Type B pancreatic cell (in vitro differentiated cells): ENCODE results near the gene IFNL3. TPM values are rescaled to one million over a fixed set of nuclear protein-coding genes. Genes with fewer than 3 reads are reported as not detected.

Experiments used
- DNase-seq: peaks from one replicate; pipeline ENCODE4 v3.0.0; 2021; ENCODE audit warnings: mixed read lengths; ENCODE audit not compliant: unreplicated experiment; ENCODE audit errors: extremely low spot score
- H3K27ac Mint-ChIP-seq: 2 replicates; pipeline ENCODE4 v1.8.0; 2021; ENCODE audit warnings: mild to moderate bottlenecking, mixed read lengths
- H3K27me3 Mint-ChIP-seq: 2 replicates; pipeline ENCODE4 v1.8.0; 2021; ENCODE audit warnings: mixed read lengths
- H3K36me3 Mint-ChIP-seq: 2 replicates; pipeline ENCODE4 v1.8.0; 2021; ENCODE audit warnings: mixed read lengths
- H3K4me1 Mint-ChIP-seq: one replicate; pipeline ENCODE4 v1.8.0; 2021; ENCODE audit warnings: mixed read lengths; ENCODE audit not compliant: unreplicated experiment
- H3K4me3 Mint-ChIP-seq: 2 replicates; pipeline ENCODE4 v1.8.0; 2021; ENCODE audit warnings: mild to moderate bottlenecking, mixed read lengths
- H3K9me3 Mint-ChIP-seq: 2 replicates; pipeline ENCODE4 v1.8.0; 2021; ENCODE audit warnings: mixed read lengths
- total RNA-seq: library from RNA; stranded (reverse); gene quantifications from 2 replicates; pipeline ENCODE4 v1.2.1, GENCODE V29; 2021; ENCODE audit warnings: low replicate concordance
- TF ChIP-seq, protein P1 (sequence below): fragments of 200-600 bp; sonication (generic); conservative IDR thresholded peaks from 2 replicates; pipeline ENCODE4 v1.5.0; 2021; ENCODE audit warnings: antibody characterized with exemption, mild to moderate bottlenecking

The IFNL3 gene
- total RNA-seq, 1 donor from 2014 or later: not detected

DNA sequence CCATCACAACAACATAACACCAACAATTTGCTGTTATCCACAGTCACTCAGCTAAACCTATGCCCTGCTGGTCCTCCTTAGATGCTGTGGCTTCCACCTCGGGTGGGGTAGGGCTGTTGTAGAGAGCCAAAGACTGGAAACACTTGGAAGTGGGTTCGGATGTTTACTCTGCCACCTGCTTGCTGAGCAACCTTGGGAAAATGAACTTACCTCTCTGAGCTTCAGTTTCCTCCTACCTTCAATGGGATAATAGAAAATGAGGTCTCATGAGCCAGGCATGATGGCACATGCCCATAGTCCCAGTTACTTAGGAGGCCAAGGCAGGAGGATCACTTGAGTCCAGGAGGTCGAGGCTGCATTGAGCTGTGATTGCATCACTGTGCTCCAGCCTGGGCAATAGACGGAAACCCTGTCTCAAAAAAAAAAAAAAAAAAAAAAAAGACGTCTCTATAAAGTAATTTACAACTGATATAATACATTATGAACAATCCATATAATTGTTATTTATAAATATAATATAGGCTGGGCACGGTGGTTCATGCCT is 37.4 kb downstream of the IFNL3 start:
- H3K9me3 Mint-ChIP-seq: no peaks in the 10 kb centered on the region
- peaks cover 25% of the 10 kb centered on the region for H3K27me3 Mint-ChIP-seq
- DNase-seq: no peak
- H3K4me1 Mint-ChIP-seq: no peaks in the 10 kb centered on the region
- no peak overlapping the region for H3K27ac Mint-ChIP-seq
- H3K36me3 Mint-ChIP-seq: no peaks in the 10 kb centered on the region
- no peak overlapping the region for H3K4me3 Mint-ChIP-seq
- TF ChIP-seq, protein P1, sequence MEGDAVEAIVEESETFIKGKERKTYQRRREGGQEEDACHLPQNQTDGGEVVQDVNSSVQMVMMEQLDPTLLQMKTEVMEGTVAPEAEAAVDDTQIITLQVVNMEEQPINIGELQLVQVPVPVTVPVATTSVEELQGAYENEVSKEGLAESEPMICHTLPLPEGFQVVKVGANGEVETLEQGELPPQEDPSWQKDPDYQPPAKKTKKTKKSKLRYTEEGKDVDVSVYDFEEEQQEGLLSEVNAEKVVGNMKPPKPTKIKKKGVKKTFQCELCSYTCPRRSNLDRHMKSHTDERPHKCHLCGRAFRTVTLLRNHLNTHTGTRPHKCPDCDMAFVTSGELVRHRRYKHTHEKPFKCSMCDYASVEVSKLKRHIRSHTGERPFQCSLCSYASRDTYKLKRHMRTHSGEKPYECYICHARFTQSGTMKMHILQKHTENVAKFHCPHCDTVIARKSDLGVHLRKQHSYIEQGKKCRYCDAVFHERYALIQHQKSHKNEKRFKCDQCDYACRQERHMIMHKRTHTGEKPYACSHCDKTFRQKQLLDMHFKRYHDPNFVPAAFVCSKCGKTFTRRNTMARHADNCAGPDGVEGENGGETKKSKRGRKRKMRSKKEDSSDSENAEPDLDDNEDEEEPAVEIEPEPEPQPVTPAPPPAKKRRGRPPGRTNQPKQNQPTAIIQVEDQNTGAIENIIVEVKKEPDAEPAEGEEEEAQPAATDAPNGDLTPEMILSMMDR: no peak

DNA sequence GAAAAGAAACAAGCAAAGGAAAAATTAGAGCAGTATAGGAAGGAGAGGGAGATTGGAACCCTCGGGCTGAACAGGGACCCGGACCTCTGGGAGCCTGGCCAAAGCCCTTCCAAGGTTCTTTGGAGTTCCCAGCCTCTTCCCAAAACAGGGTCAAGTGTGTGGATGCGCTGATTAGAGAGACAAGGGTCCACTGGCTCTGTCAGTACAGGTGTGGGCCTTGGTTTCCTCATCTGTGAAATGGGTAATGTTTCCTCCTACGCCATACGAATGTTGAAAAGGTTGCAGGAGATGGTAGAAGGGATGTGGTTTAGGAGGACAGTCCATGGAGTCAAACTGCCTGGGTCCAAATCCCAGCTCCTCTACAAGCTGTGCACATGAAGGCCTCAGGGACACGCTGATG is 38.7 kb downstream of the IFNL3 start:
- Mint-ChIP-seq H3K9me3 (no peaks in the 10 kb centered on the region), H3K4me1 (no peaks in the 10 kb centered on the region), H3K36me3 (no peaks in the 10 kb centered on the region), H3K27me3 (peaks cover 31% of the 10 kb centered on the region), H3K27ac (no peak overlapping the region), H3K4me3 (no peak overlapping the region)
- TF ChIP-seq, protein P1: no peak
- DNase-seq: no peak

DNA sequence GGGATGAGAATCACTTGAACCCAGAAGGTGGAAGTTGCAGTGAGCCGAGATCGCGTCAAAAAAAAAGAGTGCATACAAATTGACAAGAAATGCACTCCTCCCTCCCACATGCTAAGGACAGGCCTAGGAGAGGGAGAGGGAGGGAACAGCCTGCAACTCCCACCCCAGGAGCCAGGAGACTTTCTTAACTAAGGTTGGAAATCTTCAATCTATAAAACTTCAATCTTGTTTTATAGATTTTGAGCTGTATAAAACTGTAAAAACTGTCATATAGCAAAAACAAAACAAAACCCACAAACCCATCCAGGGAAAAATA is 39.4 kb downstream of the IFNL3 start:
- Mint-ChIP-seq H3K9me3 (no peaks in the 10 kb centered on the region), H3K4me3 (no peak overlapping the region)

DNA sequence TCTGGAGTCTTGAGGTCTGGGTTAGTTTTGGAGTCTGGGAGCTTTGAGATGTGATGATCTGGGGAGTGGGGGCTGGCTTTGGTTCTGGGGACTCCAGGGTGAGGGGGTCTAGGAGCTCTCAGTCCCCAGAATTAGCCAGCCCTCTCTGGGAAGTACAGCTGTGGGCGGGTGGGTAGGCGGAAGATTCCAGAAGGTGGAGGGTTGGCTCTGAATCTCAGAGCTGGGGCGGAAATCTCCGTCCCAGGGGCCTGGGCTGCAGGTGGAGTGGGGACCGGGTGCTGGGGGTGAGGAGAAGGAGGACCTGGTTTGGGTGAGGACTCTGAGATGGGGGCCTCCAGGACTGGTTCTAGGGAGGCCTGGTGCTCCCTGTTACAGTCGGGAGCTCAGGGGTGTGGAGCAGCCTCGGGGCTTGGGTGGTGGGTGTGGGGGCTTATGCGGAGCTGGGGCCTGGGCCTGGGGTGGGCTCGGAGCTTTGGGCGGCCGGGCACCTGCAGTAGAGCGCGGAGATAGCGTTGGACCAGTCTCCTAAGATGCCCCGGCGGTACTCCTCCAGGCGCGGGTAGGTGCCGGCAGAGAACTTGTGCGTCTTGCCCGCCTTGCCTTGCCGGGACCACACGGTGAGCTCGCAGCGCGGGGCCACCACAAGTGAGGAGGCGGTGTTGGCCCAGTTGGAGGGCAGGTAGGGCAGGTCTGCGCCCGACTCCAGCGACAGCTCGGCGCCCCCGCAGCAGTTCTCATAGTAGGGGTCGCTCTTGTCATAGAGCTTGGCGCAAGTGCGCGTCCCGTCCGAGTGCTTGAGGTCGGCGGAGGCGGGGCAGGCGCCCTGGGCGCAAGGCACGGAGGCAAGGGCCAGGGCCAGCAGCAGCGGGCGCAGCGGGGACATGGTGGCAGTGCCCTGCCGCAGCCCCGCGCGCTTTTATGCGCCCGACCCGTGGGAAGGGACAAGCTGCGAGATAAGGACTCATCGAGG is 41.1 kb downstream of the IFNL3 start, which contains the start of gene SYCN:
SYCN (minus strand) TSS at position 892 of the 970 bp plus-strand sequence; CDS start at position 883, 9 bp downstream.
- DNase-seq: no peak
- Mint-ChIP-seq H3K27me3 (peaks cover 32% of the 10 kb centered on the region), H3K4me1 (no peaks in the 10 kb centered on the region), H3K9me3 (no peaks in the 10 kb centered on the region), H3K4me3 (no peak within 1 kb of the TSS), H3K27ac (no peak within 1 kb of the TSS), H3K36me3 (no peaks in the 10 kb centered on the region)
- TF ChIP-seq, protein P1: no peak

More for the DNA sequence above, 39.4 kb downstream of the IFNL3 start:
- H3K36me3 Mint-ChIP-seq: no peaks in the 10 kb centered on the region
- no peak for DNase-seq
- no peak overlapping the region for H3K27ac Mint-ChIP-seq
- no peaks in the 10 kb centered on the region for H3K4me1 Mint-ChIP-seq
- TF ChIP-seq, protein P1: no peak
- H3K27me3 Mint-ChIP-seq: peaks cover 36% of the 10 kb centered on the region

DNA sequence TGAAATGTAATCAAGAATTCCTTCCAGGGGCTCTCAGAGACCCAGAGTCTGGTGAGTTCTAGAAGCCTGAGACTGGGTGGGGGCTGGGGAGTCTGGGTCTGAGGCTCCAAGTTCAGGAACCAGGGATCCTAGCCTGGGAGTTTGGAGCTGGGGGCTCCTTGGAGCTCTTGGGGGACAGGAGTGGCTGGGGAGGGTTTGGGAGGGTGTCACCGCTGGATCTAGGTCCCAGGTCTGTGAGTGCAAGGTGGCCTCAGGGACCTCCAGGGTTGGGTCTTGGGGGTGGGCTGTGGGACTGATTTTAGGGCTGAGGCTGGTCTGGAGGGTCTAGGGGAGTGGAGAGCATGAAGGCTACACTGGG is 41.8 kb downstream of the IFNL3 start:
- TF ChIP-seq, protein P1: no peak
- Mint-ChIP-seq H3K27ac (no peak overlapping the region), H3K27me3 (peaks cover 33% of the 10 kb centered on the region)

More for the DNA sequence above, 41.8 kb downstream of the IFNL3 start:
- no peak overlapping the region for H3K4me3 Mint-ChIP-seq
- no peaks in the 10 kb centered on the region for H3K36me3 Mint-ChIP-seq
- H3K4me1 Mint-ChIP-seq: no peaks in the 10 kb centered on the region
- DNase-seq: no peak
- H3K9me3 Mint-ChIP-seq: no peaks in the 10 kb centered on the region
